Stimulated activated memory B cell treated with anti-CD40 and anti-IgM and Interleukin-4, amounts not matched to agents 10 μg/mL and 1 μg/mL and 100 μg/mL, for 72 hours (primary cell): ENCODE results near the gene AXDND1.

Experiments used
- ATAC-seq: fragments of 150-1000 bp; cut with Tn5 transposase; 2 replicates; pipeline ENCODE4 v1.10.0; 2021
- H3K27ac Mint-ChIP-seq: one replicate; pipeline ENCODE4 v1.8.0; 2022; ENCODE audit warnings: mild to moderate bottlenecking, mixed read lengths
- H3K27me3 Mint-ChIP-seq: one replicate; pipeline ENCODE4 v1.8.0; 2022; ENCODE audit warnings: mixed read lengths
- H3K36me3 Mint-ChIP-seq: one replicate; pipeline ENCODE4 v1.8.0; 2022; ENCODE audit warnings: mixed read lengths
- H3K4me1 Mint-ChIP-seq: one replicate; pipeline ENCODE4 v1.8.0; 2022; ENCODE audit warnings: mixed read lengths
- H3K4me3 Mint-ChIP-seq: one replicate; pipeline ENCODE4 v1.8.0; 2022; ENCODE audit warnings: mild to moderate bottlenecking, moderate library complexity, mixed read lengths
- H3K9me3 Mint-ChIP-seq: one replicate; pipeline ENCODE4 v1.8.0; 2022; ENCODE audit warnings: mixed read lengths

The AXDND1 gene, protein sequence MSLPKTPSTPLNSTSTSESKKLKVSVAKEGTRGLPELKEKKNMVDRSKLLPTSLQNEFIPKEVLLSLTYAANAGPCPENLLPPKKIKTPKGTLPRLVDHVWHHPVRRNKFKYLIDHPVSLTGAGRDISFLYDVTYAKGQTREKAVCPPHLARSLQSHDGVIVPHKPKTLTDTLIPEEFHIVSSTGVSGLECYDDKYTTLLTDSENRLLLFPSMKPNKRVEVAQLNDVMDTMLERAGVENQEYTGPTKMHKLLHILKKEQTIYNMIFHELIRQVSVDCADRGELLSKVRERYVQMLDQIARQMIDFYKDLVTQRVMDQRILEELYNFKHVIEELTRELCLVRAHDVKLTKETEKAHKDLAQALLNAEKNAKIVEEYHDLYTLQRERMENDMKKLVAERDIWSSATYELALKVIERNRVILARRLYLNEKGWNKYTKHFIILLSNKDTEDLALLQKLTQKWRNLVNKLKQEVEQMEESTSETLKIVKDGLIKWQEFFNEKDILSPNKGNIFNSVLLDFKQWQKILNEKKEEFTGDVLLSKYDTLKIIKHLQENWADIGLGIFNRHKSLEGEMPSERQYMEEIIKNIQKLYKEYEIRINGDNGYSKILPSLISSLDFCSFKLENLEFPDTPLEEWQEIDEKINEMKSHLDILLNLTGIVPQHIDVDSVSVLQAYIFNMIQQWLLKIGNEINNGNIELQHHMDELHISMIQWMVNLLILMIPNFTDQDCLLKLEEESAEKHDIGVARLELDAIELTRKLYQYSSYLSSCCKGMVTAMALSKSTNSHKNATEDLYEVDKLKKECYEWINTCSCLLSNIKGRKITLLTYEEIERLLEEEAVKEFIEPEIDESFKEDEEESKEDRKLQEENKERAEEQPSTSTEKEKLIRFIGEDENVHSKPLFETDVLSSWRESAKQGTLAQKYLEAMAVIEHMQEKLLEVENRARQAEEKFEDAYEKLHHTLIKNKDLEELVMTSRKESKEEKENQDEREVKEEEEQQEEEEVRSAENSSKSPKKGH

DNA sequence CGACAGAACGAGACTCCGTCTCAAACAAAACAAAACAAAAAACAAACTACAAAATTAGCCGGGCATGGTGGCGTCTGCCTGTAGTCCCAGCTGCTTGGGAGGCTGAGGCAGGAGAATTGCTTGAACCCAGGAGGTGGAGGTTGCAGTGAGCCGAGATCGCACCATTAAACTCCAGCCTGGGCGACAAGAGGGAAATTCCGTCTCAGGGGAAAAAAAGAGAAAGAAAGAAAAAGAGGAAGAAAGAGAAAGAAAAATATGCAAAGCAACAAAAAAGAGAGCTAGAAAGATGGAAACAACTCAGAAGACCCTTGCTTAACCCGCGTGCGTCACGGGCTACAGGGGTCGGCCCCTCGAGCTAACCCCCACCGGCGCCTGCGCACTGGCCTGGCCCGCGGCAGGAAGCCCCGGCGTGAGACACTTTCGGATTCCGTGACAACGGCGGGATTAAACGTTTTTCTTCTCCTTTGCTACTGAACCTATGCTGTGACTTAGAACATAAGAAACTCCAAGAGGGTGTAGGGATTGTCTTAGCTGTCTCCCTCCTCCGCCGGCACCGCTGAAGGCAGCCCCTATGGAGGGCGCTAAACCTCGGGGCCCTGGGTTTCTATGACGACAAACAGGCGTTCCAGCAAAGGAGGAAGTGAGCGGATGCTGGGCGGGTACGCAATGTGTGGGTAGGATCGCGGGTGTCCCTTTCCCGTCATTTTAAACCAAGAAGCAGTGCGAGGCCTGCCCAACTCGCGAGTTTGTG is at the start of gene AXDND1:
AXDND1 (plus strand) TSS at position 630 of the 751 bp plus-strand sequence. CDS start 539 bp downstream, outside the sequence.
- peak within 1 kb of the TSS; percentile 99 for H3K27ac Mint-ChIP-seq
- peaks cover 12% of the 10 kb centered on the region for H3K4me1 Mint-ChIP-seq
- peak within 1 kb of the TSS; percentile 91 for H3K4me3 Mint-ChIP-seq
- no peaks in the 10 kb centered on the region for H3K9me3 Mint-ChIP-seq
- H3K36me3 Mint-ChIP-seq: no peaks in the 10 kb centered on the region
- peak; percentile 97 for ATAC-seq
- H3K27me3 Mint-ChIP-seq: no peaks in the 10 kb centered on the region

DNA sequence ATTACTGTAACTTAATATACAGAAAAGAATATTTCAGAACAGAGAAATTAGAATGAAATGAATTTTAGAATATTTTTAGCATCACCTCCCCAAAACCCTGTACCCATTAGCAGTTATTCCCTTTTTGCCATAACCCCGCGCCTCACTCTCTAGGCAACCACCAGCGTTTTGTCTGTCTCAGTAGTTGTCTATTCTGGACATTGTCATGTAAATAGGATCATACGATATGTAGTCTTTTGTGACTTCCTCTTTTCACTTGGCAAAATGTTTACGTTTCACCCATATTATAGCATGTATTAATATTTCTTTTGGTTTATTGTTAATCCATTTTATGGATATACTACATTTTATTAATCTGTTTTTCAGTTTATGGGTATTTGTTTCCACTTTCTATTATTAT is 47.3 kb upstream of the AXDND1 start:
- H3K27ac Mint-ChIP-seq: peak overlapping the region; percentile 27
- no peaks in the 10 kb centered on the region for H3K27me3 Mint-ChIP-seq
- H3K36me3 Mint-ChIP-seq: peaks cover 61% of the 10 kb centered on the region
- H3K4me3 Mint-ChIP-seq: no peak overlapping the region
- no peak for ATAC-seq
- peaks cover 37% of the 10 kb centered on the region for H3K4me1 Mint-ChIP-seq
- H3K9me3 Mint-ChIP-seq: peaks cover 8% of the 10 kb centered on the region

DNA sequence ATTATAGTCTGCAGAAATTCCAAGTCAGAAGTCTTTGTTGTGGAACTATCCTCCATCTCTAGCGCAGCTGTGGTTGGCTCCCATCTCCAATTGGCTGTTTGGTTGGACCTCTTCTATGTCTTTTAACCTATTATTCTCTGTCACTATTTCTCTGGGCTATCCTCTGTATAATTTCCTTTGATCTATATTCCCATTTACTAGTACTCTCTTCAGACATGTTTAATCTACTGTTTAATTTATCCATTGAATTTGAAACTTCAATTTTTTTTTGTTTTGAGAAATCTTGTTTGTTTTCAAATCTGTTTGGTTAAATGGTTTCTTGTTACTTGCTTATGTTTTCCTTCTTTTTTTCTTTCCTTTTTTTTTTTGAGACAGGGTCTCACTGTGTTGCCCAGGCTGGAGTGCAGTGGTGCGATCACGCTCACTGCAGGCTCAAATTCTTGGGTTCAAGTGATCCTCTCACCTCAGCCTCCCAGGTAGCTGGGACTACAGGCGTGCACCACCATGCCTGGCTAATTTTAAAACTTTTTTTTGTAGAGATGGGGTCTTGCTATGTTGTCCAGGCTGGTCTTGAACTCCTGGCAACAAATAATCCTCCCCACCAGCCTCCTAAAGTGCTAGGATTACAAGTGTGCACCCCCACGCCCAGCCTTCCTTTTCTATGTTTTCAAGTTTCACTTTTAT is 44.1 kb upstream of the AXDND1 start:
- peaks cover 14% of the 10 kb centered on the region for H3K4me1 Mint-ChIP-seq
- no peak for ATAC-seq
- no peak overlapping the region for H3K27ac Mint-ChIP-seq
- no peaks in the 10 kb centered on the region for H3K27me3 Mint-ChIP-seq
- peaks cover 8% of the 10 kb centered on the region for H3K9me3 Mint-ChIP-seq
- peaks cover 56% of the 10 kb centered on the region for H3K36me3 Mint-ChIP-seq
- H3K4me3 Mint-ChIP-seq: no peak overlapping the region

DNA sequence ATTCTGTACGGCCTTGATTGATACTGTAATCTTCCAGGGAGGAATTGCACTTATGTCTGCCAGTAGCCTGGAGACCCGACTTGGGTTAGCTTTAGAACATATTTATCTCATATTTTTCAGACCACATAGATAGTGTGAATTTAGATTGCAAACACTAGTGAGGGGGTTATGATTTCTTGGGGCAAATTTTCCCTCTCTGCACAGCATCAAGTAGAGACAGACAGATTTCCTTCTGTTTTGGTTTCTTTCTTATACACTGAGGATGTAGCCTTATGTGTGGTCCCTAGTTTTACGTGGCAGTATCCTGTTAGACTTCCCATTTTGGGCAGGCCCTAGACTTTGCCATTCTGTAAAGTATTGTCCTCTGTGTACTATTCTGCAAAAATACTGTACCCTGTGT is 43.2 kb upstream of the AXDND1 start:
- H3K4me1 Mint-ChIP-seq: peaks cover 14% of the 10 kb centered on the region
- H3K4me3 Mint-ChIP-seq: no peak overlapping the region
- no peak for ATAC-seq
- H3K36me3 Mint-ChIP-seq: peaks cover 64% of the 10 kb centered on the region
- no peak overlapping the region for H3K27ac Mint-ChIP-seq
- no peaks in the 10 kb centered on the region for H3K27me3 Mint-ChIP-seq
- peaks cover 8% of the 10 kb centered on the region for H3K9me3 Mint-ChIP-seq

DNA sequence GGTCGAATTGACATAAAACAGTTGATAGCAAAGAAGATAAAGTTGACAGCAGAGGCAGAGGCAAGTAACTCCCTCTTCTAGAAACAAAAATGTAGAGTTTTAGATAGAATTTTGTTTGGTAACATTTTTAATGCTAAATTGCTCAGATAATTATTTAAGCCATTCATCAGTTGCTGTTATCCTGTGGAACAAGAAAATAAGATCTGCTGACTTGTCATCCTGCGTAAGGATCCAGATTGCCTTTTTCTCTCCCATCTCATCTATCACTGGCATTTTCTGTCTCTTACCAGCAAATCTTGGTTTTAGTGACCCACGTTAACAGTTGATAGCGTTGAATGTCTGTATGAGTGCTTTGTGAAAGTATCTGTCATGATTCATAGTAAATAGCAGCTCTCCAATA is 42.3 kb upstream of the AXDND1 start:
- Mint-ChIP-seq H3K27ac (no peak overlapping the region), H3K9me3 (peaks cover 8% of the 10 kb centered on the region), H3K27me3 (no peaks in the 10 kb centered on the region), H3K36me3 (peaks cover 68% of the 10 kb centered on the region), H3K4me1 (peaks cover 14% of the 10 kb centered on the region), H3K4me3 (no peak overlapping the region)
- no peak for ATAC-seq

DNA sequence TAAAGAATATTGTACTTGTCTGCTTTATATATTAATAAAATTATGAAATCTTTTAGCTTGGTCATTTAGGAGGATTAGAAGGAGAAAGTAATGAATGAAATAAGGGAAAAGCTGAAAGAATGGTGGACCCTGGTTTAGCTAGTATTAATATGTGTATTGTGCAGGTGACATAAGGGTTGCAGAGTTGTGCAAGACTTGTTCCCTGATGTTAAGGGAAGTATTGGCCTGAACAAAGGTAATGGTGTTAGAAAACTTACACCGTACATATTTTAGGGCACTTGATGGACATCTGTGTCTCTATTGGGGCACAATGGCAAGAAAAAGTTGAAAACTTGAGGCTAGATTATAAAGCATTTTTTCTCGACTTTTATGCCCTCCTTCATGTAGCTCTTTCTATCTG is 39.9 kb upstream of the AXDND1 start:
- H3K4me1 Mint-ChIP-seq: peaks cover 21% of the 10 kb centered on the region
- no peak overlapping the region for H3K27ac Mint-ChIP-seq
- H3K27me3 Mint-ChIP-seq: no peaks in the 10 kb centered on the region
- no peak for ATAC-seq
- H3K9me3 Mint-ChIP-seq: peaks cover 8% of the 10 kb centered on the region
- H3K36me3 Mint-ChIP-seq: peaks cover 69% of the 10 kb centered on the region
- no peak overlapping the region for H3K4me3 Mint-ChIP-seq

DNA sequence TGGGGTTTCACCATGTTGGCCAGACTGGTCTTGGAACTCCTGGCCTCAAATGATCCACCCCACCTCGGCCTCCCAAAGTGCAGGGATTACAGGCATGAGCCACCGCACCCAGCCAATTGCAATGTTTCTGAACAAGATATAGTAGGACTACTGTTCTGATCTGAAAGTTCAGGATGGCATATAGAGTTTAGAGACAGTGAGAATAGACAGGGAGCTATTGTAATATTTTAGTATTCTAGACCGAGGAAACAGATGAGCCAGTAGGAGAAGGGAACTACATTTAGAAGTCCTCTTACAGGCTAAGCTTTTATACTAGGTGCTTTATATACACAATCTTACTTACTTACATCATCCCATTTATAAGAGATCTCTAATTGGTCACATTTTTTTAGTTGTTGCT is 39.0 kb upstream of the AXDND1 start:
- no peak for ATAC-seq
- no peak overlapping the region for H3K27ac Mint-ChIP-seq
- no peaks in the 10 kb centered on the region for H3K27me3 Mint-ChIP-seq

DNA sequence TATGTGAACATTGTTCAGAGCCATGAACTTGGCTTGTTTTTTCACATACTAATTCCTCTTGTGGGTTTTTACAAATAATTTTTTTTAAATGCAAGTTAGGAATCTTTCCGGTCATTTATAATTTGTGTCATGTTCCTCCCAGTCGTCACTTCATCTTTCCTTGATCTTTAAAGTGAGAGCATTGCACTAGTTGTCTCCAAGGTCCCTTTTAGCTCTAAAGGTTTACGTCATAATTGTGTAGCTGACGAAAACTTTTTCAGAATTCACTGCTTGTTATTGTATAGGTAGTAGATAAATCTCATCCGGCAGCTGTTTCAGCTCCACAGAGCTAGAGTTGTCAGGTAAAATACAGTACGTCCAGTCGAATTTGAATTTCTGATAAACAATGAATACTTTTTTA is 38.6 kb upstream of the AXDND1 start:
- no peaks in the 10 kb centered on the region for H3K27me3 Mint-ChIP-seq
- H3K36me3 Mint-ChIP-seq: peaks cover 55% of the 10 kb centered on the region
- no peak overlapping the region for H3K27ac Mint-ChIP-seq
- H3K4me3 Mint-ChIP-seq: no peak overlapping the region
- ATAC-seq: no peak
- H3K9me3 Mint-ChIP-seq: peaks cover 1% of the 10 kb centered on the region
- H3K4me1 Mint-ChIP-seq: peaks cover 11% of the 10 kb centered on the region

More for the DNA sequence above, 39.0 kb upstream of the AXDND1 start:
- peaks cover 4% of the 10 kb centered on the region for H3K9me3 Mint-ChIP-seq
- peaks cover 16% of the 10 kb centered on the region for H3K4me1 Mint-ChIP-seq
- H3K36me3 Mint-ChIP-seq: peaks cover 60% of the 10 kb centered on the region
- no peak overlapping the region for H3K4me3 Mint-ChIP-seq

DNA sequence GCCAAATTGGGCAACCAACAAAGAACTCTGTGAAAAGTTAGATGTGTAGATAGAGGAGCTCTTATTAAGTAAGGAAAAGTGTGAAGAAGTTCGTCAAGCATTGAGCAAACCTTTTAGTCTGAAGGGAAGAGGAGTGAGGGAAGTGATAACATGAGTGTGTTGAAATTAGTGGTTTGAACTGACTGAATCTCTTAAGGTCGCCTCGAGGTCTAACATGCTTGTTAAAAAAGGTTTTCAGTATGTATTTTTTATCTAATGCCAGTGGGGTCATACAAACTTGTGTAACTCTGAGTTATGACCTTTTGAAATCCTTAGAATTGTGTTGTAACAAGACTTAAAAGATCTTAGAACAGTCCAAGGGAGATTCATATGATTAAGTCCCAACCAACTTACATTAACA is 38.1 kb upstream of the AXDND1 start:
- H3K36me3 Mint-ChIP-seq: peaks cover 55% of the 10 kb centered on the region
- H3K9me3 Mint-ChIP-seq: no peaks in the 10 kb centered on the region
- no peak overlapping the region for H3K27ac Mint-ChIP-seq
- ATAC-seq: no peak
- no peak overlapping the region for H3K4me3 Mint-ChIP-seq
- no peaks in the 10 kb centered on the region for H3K27me3 Mint-ChIP-seq
- H3K4me1 Mint-ChIP-seq: peaks cover 6% of the 10 kb centered on the region

DNA sequence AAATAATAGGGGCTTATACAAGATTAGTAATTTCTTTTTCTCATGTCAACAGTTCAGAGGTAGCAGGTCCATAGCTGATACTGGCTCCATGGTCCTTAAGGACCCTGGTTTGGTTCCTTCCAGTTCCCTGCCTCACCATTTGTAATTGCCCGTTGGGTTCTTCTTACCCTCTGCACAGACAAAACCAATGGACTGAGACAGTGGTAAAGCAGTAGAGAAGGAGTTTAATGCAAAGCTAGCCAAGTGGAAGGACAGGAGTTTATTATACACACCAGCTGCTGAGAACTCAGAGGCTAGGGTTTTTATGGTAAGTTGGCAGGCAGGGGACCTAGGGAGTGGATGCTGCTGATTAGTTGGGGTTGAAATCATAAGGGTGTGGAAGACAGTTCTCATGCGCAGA is 35.9 kb upstream of the AXDND1 start:
- no peak for ATAC-seq
- H3K9me3 Mint-ChIP-seq: no peaks in the 10 kb centered on the region
- H3K4me1 Mint-ChIP-seq: peaks cover 13% of the 10 kb centered on the region
- H3K27ac Mint-ChIP-seq: no peak overlapping the region
- H3K4me3 Mint-ChIP-seq: no peak overlapping the region
- peaks cover 58% of the 10 kb centered on the region for H3K36me3 Mint-ChIP-seq
- no peaks in the 10 kb centered on the region for H3K27me3 Mint-ChIP-seq

DNA sequence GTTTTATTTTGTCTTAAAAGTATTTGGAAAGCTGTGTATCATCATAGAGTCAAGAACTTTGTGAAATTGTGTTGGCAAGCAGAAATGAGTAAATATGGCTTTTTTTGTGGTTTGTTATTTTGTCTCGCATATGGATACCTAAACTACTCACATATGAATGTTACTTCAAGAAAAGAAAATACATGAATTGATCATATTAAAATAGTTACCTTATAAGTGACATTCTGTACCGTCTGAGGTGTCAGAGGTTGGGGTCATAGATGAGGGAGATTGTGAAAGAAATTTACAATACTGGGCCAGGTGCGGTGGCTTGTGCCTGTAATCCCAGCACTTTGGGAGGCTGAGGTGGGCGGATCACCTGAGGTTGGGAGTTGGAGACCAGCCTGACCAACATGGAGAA is 31.3 kb upstream of the AXDND1 start:
- Mint-ChIP-seq H3K36me3 (peaks cover 47% of the 10 kb centered on the region), H3K27ac (no peak overlapping the region), H3K9me3 (no peaks in the 10 kb centered on the region), H3K27me3 (no peaks in the 10 kb centered on the region), H3K4me1 (peaks cover 13% of the 10 kb centered on the region), H3K4me3 (no peak overlapping the region)
- no peak for ATAC-seq

DNA sequence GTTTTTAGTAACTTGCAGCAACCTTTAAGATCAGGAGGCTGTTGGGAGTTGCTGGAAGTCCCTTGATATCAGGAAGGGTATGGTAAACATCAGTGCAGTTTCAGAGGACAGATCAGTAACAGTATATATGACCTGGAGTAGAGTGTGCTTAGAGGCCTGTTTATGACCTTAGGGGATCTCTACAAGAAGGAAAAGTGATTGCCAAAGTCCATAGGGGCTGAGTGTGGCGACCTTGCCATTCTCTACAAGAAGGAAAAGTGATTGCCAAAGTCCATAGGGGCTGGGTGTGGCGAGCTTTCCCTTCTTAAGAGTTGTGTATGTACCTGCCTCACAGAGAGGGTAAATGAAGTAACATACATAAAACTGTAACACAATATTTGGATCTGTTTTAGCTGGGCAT is 28.5 kb upstream of the AXDND1 start:
- no peak for ATAC-seq
- no peaks in the 10 kb centered on the region for H3K9me3 Mint-ChIP-seq
- H3K27ac Mint-ChIP-seq: no peak overlapping the region
- peaks cover 12% of the 10 kb centered on the region for H3K4me1 Mint-ChIP-seq
- no peak overlapping the region for H3K4me3 Mint-ChIP-seq
- H3K36me3 Mint-ChIP-seq: peaks cover 49% of the 10 kb centered on the region
- H3K27me3 Mint-ChIP-seq: no peaks in the 10 kb centered on the region

DNA sequence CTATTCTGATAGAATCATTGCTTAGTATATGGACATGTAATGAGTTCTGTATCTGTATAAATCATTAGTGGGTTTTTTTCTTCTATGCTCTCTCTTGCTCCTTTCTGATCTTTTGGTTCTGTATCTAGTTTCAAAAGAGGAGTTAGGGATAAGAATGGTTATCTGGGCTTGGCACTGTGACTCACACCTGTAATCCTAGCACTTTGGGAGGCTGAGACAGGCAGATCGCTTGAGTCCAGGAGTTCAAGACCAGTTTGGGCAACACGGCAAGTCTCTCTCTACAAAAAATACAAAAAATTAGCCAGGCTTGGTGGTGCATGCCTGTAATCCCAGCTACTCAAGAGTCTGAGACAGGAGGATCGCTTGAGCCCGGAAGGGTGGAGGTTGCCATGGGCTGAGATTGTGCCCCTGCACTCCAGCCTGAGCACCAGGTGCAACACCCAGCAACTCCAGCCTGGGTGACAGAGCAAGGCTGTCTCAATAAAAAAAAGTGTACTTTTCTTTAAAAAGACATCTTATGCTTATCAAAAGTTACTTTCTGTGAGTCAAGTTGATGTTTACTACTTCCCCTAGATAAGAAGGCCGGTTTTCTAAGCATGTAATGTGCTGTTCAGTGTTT is 27.7 kb upstream of the AXDND1 start:
- Mint-ChIP-seq H3K27ac (no peak overlapping the region), H3K27me3 (no peaks in the 10 kb centered on the region), H3K4me3 (no peak overlapping the region), H3K4me1 (peaks cover 12% of the 10 kb centered on the region), H3K36me3 (peaks cover 53% of the 10 kb centered on the region), H3K9me3 (no peaks in the 10 kb centered on the region)
- ATAC-seq: no peak

DNA sequence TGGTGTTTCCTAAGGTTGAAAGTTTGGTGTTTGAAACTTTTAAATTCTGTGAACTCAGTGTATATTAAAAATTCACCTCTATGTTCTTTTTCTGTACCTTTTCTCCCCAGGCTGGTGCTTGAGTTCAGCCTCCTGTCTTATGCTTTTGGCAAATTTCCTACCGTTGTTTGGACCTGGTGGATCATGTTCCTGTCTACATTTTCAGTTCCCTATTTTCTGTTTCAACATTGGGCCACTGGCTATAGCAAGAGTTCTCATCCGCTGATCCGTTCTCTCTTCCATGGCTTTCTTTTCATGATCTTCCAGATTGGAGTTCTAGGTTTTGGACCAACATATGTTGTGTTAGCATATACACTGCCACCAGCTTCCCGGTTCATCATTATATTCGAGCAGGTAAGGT is 24.9 kb upstream of the AXDND1 start:
- Mint-ChIP-seq H3K4me3 (no peak overlapping the region), H3K27me3 (no peaks in the 10 kb centered on the region), H3K36me3 (peaks cover 60% of the 10 kb centered on the region), H3K4me1 (peaks cover 6% of the 10 kb centered on the region), H3K27ac (no peak overlapping the region), H3K9me3 (no peaks in the 10 kb centered on the region)
- no peak for ATAC-seq
